ENCODE results near the gene EHF.

- no peak for TF ChIP-seq CTCF (IDR thresholded peaks at IDR 0.05; ENCODE audit: poor library complexity, severe bottlenecking)
- no peak for TF ChIP-seq EP300 (conservative IDR thresholded peaks at IDR 0.05; ENCODE audit: poor library complexity, severe bottlenecking)
- TF ChIP-seq RAD21 (conservative IDR thresholded peaks at IDR 0.05) = no peak
- no peak for TF ChIP-seq REST (IDR thresholded peaks at IDR 0.05; ENCODE audit: borderline replicate concordance)
- TF ChIP-seq MXI1 (conservative IDR thresholded peaks at IDR 0.05; ENCODE audit: poor library complexity, severe bottlenecking) = no peak
- no peak for TF ChIP-seq SMC3 (conservative IDR thresholded peaks at IDR 0.05; ENCODE audit: poor library complexity)
- TF ChIP-seq EZH2 (IDR thresholded peaks at IDR 0.05; ENCODE audit: borderline replicate concordance, insufficient read depth, low read length, poor library complexity, severe bottlenecking) = no peak
Measured at GRCh38 chr11:34620820-34621792, at the start of gene EHF.
